H1 (cell line): ENCODE results near the gene REG4. TPM values are rescaled to one million over a fixed set of nuclear protein-coding genes. Genes with fewer than 3 reads are reported as not detected.

Experiments used
- CTCF ChIA-PET: fragments of 300-600 bp; sonication (Branson Sonifier 250); formaldehyde crosslinking; loops from one replicate; lab custom pipeline; 2021; ENCODE audit not compliant: partially characterized antibody; lab: Charles Lee
- POLR2A ChIA-PET: fragments of 300-600 bp; sonication (Branson Sonifier 250); formaldehyde crosslinking; loops from one replicate; lab custom pipeline; 2021; ENCODE audit warnings: inconsistent platforms; ENCODE audit not compliant: partially characterized antibody; lab: Charles Lee
- DNase-seq, 2 experiments: peaks; one replicate each; pipeline versions ENCODE4 v3.0.0 to v3.0.0-alpha.2; 2010 to 2022; ENCODE audit warnings: low spot score in 2 of 2, low read depth in 1 of 2, mixed read lengths in 1 of 2
- FAIRE-seq: peaks from 2 replicates; lab custom pipeline; 2011; peaks lifted over from hg19 to GRCh38; lab: Jason Lieb, UNC
- H2AFZ ChIP-seq: 2 replicates; pipeline ENCODE4 v1.8.1; 2012; ENCODE audit warnings: low read length, inconsistent platforms
- H2AK5ac ChIP-seq: 2 replicates; pipeline ENCODE4 v1.6.1; 2013; ENCODE audit warnings: low read depth, low read length
- H2BK120ac ChIP-seq: replicated peaks from 2 replicates; pipeline ENCODE3; 2013; ENCODE audit warnings: low read depth, low read length, inconsistent platforms
- H2BK12ac ChIP-seq: 2 replicates; pipeline ENCODE4 v1.6.1; 2013; ENCODE audit warnings: low read depth, low read length
- H2BK15ac ChIP-seq: 2 replicates; pipeline ENCODE4 v1.6.1; 2013; ENCODE audit warnings: low read length
- H2BK20ac ChIP-seq: 2 replicates; pipeline ENCODE4 v1.6.1; 2013; ENCODE audit warnings: low read length
- H2BK5ac ChIP-seq: 2 replicates; pipeline ENCODE4 v1.6.1; 2013; ENCODE audit warnings: low read depth, low read length
- H3K14ac ChIP-seq: 2 replicates; pipeline ENCODE4 v1.6.1; 2013; ENCODE audit warnings: inconsistent platforms; ENCODE audit not compliant: insufficient read length
- H3K18ac ChIP-seq: 2 replicates; pipeline ENCODE4 v1.6.1; 2013; ENCODE audit warnings: low read length; ENCODE audit errors: extremely low read depth
- H3K23ac ChIP-seq: 2 replicates; pipeline ENCODE4 v1.6.1; 2013; ENCODE audit warnings: inconsistent platforms; ENCODE audit not compliant: insufficient read length
- H3K23me2 ChIP-seq: 2 replicates; pipeline ENCODE4 v1.6.1; 2013; ENCODE audit warnings: low read depth, low read length
- H3K27ac ChIP-seq: 2 replicates; pipeline ENCODE4 v1.6.1; 2011; ENCODE audit warnings: low read depth, low read length, inconsistent platforms
- H3K27me3 ChIP-seq, 4 experiments: replicated peaks in 1 of 4; 1 replicate in 1 of 4; 2 replicates in 3 of 4; pipeline versions ENCODE4 v1.6.1 to v1.8.1; 2011 to 2013; ENCODE audit warnings: low read length in 3 of 4, mild to moderate bottlenecking in 3 of 4, inconsistent platforms in 2 of 4, mixed read lengths in 2 of 4, moderate library complexity in 1 of 4; ENCODE audit not compliant: control insufficient read depth in 3 of 4, insufficient read depth in 3 of 4; ENCODE audit errors: extremely low read depth in 1 of 4
- H3K36me3 ChIP-seq, 4 experiments: 2 replicates each; pipeline versions ENCODE4 v1.6.1 to v1.8.1; 2011 to 2013; ENCODE audit warnings: mild to moderate bottlenecking in 4 of 4, low read length in 3 of 4, moderate library complexity in 2 of 4, control low read depth in 1 of 4, inconsistent platforms in 1 of 4; ENCODE audit not compliant: insufficient read depth in 4 of 4, control insufficient read depth in 2 of 4
- H3K4ac ChIP-seq: replicated peaks from 2 replicates; pipeline ENCODE3; 2013; ENCODE audit warnings: low read length, low read depth, mixed read lengths, inconsistent platforms; ENCODE audit not compliant: insufficient read length
- H3K4me1 ChIP-seq, 4 experiments: replicated peaks in 1 of 4; 1 replicate in 1 of 4; 2 replicates in 3 of 4; pipeline versions ENCODE4 v1.6.1 to v1.8.1; 2011 to 2013; ENCODE audit warnings: low read length in 3 of 4, inconsistent platforms in 2 of 4, mixed read lengths in 1 of 4; ENCODE audit not compliant: insufficient read depth in 4 of 4, control insufficient read depth in 3 of 4
- H3K4me2 ChIP-seq, 2 experiments: 2 replicates each; pipeline versions ENCODE4 v1.6.1 to v1.8.1; 2011 to 2013; ENCODE audit warnings: low read depth in 2 of 2, low read length in 2 of 2, control low read depth in 1 of 2, inconsistent platforms in 1 of 2, mild to moderate bottlenecking in 1 of 2; ENCODE audit not compliant: insufficient read depth in 1 of 2
- H3K4me3 ChIP-seq, 4 experiments: fragments of 200-600, 300-600 bp in 1 of 4; sonication (generic), shearing (Covaris generic), sonication (Bioruptor Twin) in 1 of 4; 2 replicates each; pipeline versions ENCODE4 v1.5.1 to v1.8.1; 2011 to 2016; ENCODE audit warnings: low read length in 4 of 4, low read depth in 3 of 4, control low read depth in 2 of 4, inconsistent platforms in 2 of 4, mild to moderate bottlenecking in 2 of 4, mixed read lengths in 1 of 4, moderate library complexity in 1 of 4; ENCODE audit not compliant: insufficient read depth in 2 of 4; ENCODE audit errors: extremely low read depth in 1 of 4
- H3K56ac ChIP-seq: replicated peaks from 2 replicates; pipeline ENCODE3; 2013; ENCODE audit warnings: low read depth, mild to moderate bottlenecking, mixed read lengths, low read length, inconsistent platforms; ENCODE audit not compliant: insufficient read length
- H3K79me1 ChIP-seq: 2 replicates; pipeline ENCODE4 v1.6.1; 2013; ENCODE audit warnings: low read depth, low read length, control low read depth
- H3K79me2 ChIP-seq, 2 experiments: 2 replicates each; pipeline versions ENCODE4 v1.6.1 to v1.8.1; 2012 to 2013; ENCODE audit warnings: low read length in 2 of 2, mild to moderate bottlenecking in 2 of 2, inconsistent platforms in 1 of 2; ENCODE audit not compliant: insufficient read depth in 2 of 2, control insufficient read depth in 1 of 2
- H3K9ac ChIP-seq, 4 experiments: replicated peaks in 1 of 4; 1 replicate in 1 of 4; 2 replicates in 3 of 4; pipeline versions ENCODE4 v1.6.1 to v1.8.1; 2011 to 2013; ENCODE audit warnings: low read depth in 3 of 4, low read length in 3 of 4, control low read depth in 2 of 4, mild to moderate bottlenecking in 2 of 4, moderate library complexity in 2 of 4, inconsistent platforms in 1 of 4; ENCODE audit errors: extremely low read depth in 1 of 4
- H3K9me3 ChIP-seq, 2 experiments: 2 replicates each; pipeline versions ENCODE4 v1.6.1 to v1.8.1; 2012 to 2013; ENCODE audit warnings: mild to moderate bottlenecking in 2 of 2, moderate library complexity in 2 of 2, control low read depth in 1 of 2, inconsistent platforms in 1 of 2, low read depth in 1 of 2, low read length in 1 of 2, mixed read lengths in 1 of 2; ENCODE audit not compliant: insufficient read depth in 2 of 2
- H4K20me1 ChIP-seq, 2 experiments: replicated peaks in 1 of 2; 2 replicates each; pipeline versions ENCODE3 to v1.8.1; 2011 to 2013; ENCODE audit warnings: inconsistent platforms in 2 of 2, low read length in 2 of 2, mild to moderate bottlenecking in 1 of 2; ENCODE audit not compliant: insufficient read depth in 2 of 2, control insufficient read depth in 1 of 2
- H4K5ac ChIP-seq: 2 replicates; pipeline ENCODE4 v1.6.1; 2013; ENCODE audit warnings: low read length, low read depth, mixed read lengths, inconsistent platforms; ENCODE audit not compliant: insufficient read length
- H4K8ac ChIP-seq: 2 replicates; pipeline ENCODE4 v1.8.0; 2013; ENCODE audit warnings: mild to moderate bottlenecking, moderate library complexity, low read length, inconsistent platforms; ENCODE audit not compliant: insufficient read depth; ENCODE audit errors: extremely low read depth
- H4K91ac ChIP-seq: replicated peaks from 2 replicates; pipeline ENCODE3; 2013; ENCODE audit warnings: low read length, mixed read lengths, inconsistent platforms; ENCODE audit not compliant: insufficient read length
- ASH2L ChIP-seq: fragments of 200-600, 300-600 bp; sonication (generic); IDR thresholded peaks from one replicate; pipeline ENCODE4 v1.7.1; 2017; ENCODE audit warnings: low read length
- EP300 ChIP-seq, 2 experiments: IDR thresholded peaks; 1 replicate in 1 of 2; 2 replicates in 1 of 2; pipeline ENCODE4 v1.6.1; 2011 to 2012; ENCODE audit warnings: low read depth in 2 of 2, low read length in 2 of 2, mild to moderate bottlenecking in 2 of 2, borderline replicate concordance in 1 of 2, inconsistent platforms in 1 of 2, moderate library complexity in 1 of 2
- FOSL1 ChIP-seq: IDR thresholded peaks from 2 replicates; pipeline ENCODE4 v1.6.1; 2011; ENCODE audit warnings: mild to moderate bottlenecking, low read depth, low read length, moderate library complexity; ENCODE audit not compliant: insufficient read depth
- GABPA ChIP-seq: IDR thresholded peaks from 2 replicates; pipeline ENCODE4 v1.6.1; 2011; ENCODE audit warnings: mild to moderate bottlenecking, low read length, moderate library complexity, borderline replicate concordance; ENCODE audit not compliant: insufficient read depth
- KDM5A ChIP-seq: fragments of 200-600 bp; IDR thresholded peaks from 2 replicates; pipeline ENCODE4 v1.7.1; 2012; ENCODE audit warnings: mild to moderate bottlenecking, low read length, inconsistent platforms, mixed read lengths
- RNF2 ChIP-seq: fragments of 200-900, 300-1000 bp; sonication (generic); IDR thresholded peaks from 2 replicates; pipeline ENCODE4 v1.7.1; 2016; ENCODE audit warnings: borderline replicate concordance, low read depth, mild to moderate bottlenecking, antibody characterized with exemption, low read length; ENCODE audit not compliant: poor library complexity, severe bottlenecking; ENCODE audit errors: missing control alignments
- SAP30 ChIP-seq: fragments of 300-600 bp; sonication (generic); IDR thresholded peaks from 2 replicates; pipeline ENCODE4 v1.7.1; 2012; ENCODE audit warnings: low read length, moderate library complexity, mild to moderate bottlenecking, inconsistent platforms; ENCODE audit not compliant: insufficient read depth, insufficient replicate concordance
- SIX5 ChIP-seq: IDR thresholded peaks from 2 replicates; pipeline ENCODE4 v1.6.1; 2011; ENCODE audit warnings: mild to moderate bottlenecking, low read depth, low read length
- TBP ChIP-seq: IDR thresholded peaks from 2 replicates; pipeline ENCODE4 v1.6.1; 2011; ENCODE audit warnings: low read depth, low read length, improper control_type of control experiment
- WGBS, 2 experiments: shearing (Covaris generic) in 1 of 2; methylation state at CpG; one replicate each; pipeline versions ENCODE4 v1.1.6 to v1.1.7; 2013 to 2015; ENCODE audit warnings: low lambda C conversion rate in 2 of 2, mixed read lengths in 2 of 2, inconsistent platforms in 1 of 2, low coverage in 1 of 2, missing lambda C conversion rate in 1 of 2; ENCODE audit not compliant: insufficient replicate concordance in 2 of 2, insufficient coverage in 1 of 2, insufficient read length in 1 of 2; ENCODE audit errors: extremely low coverage in 1 of 2, missing lambda C conversion rate in 1 of 2; 5-methylcytosine and 5-hydroxymethylcytosine counted together
- polyA plus RNA-seq, 7 experiments: library from polyadenylated mRNA; depleted of rRNA in 3 of 7; stranded (reverse) in 5 of 7; unstranded in 2 of 7; fragments of >200 nt in 5 of 7; fragments of 200-250 nt in 2 of 7; gene quantifications; 1 replicate in 5 of 7; 2 replicates in 1 of 7; 4 replicates in 1 of 7; pipeline versions ENCODE4 v1.2.1 to v1.2.3, GENCODE V29; 2011 to 2013; ENCODE audit warnings: missing spikeins in 2 of 7, mixed read lengths in 2 of 7
- total RNA-seq: library from RNA; stranded (reverse); fragmentation: NEBNext Ultra II Directional; extraction: Animal tissue kit (Norgen Biotek cat#: 25700); gene quantifications from 2 replicates; pipeline ENCODE4 v1.2.1, GENCODE V29; 2021
- TF ChIP-seq, protein P1 (sequence below), 3 experiments: IDR thresholded peaks; 1 replicate in 2 of 3; 2 replicates in 1 of 3; pipeline versions ENCODE4 v1.5.1 to v1.6.1; 2011; ENCODE audit warnings: low read length in 3 of 3, mild to moderate bottlenecking in 3 of 3, inconsistent platforms in 2 of 3, low read depth in 1 of 3, moderate library complexity in 1 of 3; ENCODE audit not compliant: insufficient read depth in 1 of 3; ENCODE audit errors: control extremely low read depth in 1 of 3

REG4 gene
- total and polyA plus RNA-seq, 2 of the 8 experiments (the other 6 are each of a cell fraction or from before 2014, with no cell fraction given): not detected

- Histone ChIP-seq H3K4ac (no peak overlapping the region), H3K27ac (no peak overlapping the region), H3K14ac (no peak overlapping the region), H2BK12ac (no peak overlapping the region), H3K79me1 (no peaks in the 10 kb centered on the region), H3K9ac (no peak overlapping the region), H4K8ac (no peak overlapping the region), H2AK5ac (no peak overlapping the region), H4K91ac (no peak overlapping the region), H4K20me1 (no peaks in the 10 kb centered on the region), H3K9me3 (no peaks in the 10 kb centered on the region), H3K4me2 (no peak overlapping the region), H3K56ac (no peak overlapping the region), H3K4me3 (no peak overlapping the region), H3K79me2 (no peaks in the 10 kb centered on the region), H3K4me1 (no peaks in the 10 kb centered on the region; a peak in 1 of 7 replicates), H2BK15ac (no peak overlapping the region), H3K36me3 (no peaks in the 10 kb centered on the region), H2BK120ac (no peak overlapping the region), H3K23me2 (no peaks in the 10 kb centered on the region), H2BK20ac (no peak overlapping the region), H3K23ac (no peak overlapping the region), H3K27me3 (no peaks in the 10 kb centered on the region; a peak in 1 of 7 replicates), H2BK5ac (no peak overlapping the region), H4K5ac (no peak overlapping the region), H3K18ac (no peak overlapping the region), H2AFZ (no peak overlapping the region)
- POLR2A ChIA-PET: interaction anchor here (1.0 kb wide), 1 partner anchor 211 kb away, joined by 3 read pairs; no protein-coding TSS in a partner anchor
- no peak for DNase-seq
- CTCF ChIA-PET: interaction anchor here (1.3 to 2.2 kb wide), 3 partner anchors 18 to 97 kb away, joined by 4 to 10 read pairs (median 7); no protein-coding TSS in a partner anchor
- WGBS, 2 experiments: 80% methylated on average over 1 of the region's 1 CpG; no CpG with 5 or more reads in 1 of the 2 experiments
- FAIRE-seq: no peak
- TF ChIP-seq EP300 (IDR thresholded peaks at IDR 0.05; ENCODE audit: borderline replicate concordance in 1 of 2, low read depth in 2 of 2, low read length in 2 of 2) (no peak), ASH2L (no peak), GABPA (no peak), FOSL1 (no peak), TBP (no peak), KDM5A (no peak), SAP30 (no peak), RNF2 (no peak), SIX5 (no peak)
- TF ChIP-seq, protein P1, sequence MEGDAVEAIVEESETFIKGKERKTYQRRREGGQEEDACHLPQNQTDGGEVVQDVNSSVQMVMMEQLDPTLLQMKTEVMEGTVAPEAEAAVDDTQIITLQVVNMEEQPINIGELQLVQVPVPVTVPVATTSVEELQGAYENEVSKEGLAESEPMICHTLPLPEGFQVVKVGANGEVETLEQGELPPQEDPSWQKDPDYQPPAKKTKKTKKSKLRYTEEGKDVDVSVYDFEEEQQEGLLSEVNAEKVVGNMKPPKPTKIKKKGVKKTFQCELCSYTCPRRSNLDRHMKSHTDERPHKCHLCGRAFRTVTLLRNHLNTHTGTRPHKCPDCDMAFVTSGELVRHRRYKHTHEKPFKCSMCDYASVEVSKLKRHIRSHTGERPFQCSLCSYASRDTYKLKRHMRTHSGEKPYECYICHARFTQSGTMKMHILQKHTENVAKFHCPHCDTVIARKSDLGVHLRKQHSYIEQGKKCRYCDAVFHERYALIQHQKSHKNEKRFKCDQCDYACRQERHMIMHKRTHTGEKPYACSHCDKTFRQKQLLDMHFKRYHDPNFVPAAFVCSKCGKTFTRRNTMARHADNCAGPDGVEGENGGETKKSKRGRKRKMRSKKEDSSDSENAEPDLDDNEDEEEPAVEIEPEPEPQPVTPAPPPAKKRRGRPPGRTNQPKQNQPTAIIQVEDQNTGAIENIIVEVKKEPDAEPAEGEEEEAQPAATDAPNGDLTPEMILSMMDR (IDR thresholded peaks at IDR 0.05; ENCODE audit: control extremely low read depth in 1 of 3, insufficient read depth in 1 of 3, low read depth in 1 of 3, low read length in 3 of 3): no peak
Observed at GRCh38 chr1:119840745-119841144, 29.5 kb upstream of the REG4 start.
